ENCODE measurements around the gene MCTP2. TPM values are rescaled to one million over a fixed set of nuclear protein-coding genes. Genes with fewer than 3 reads are reported as not detected.

Gene MCTP2
- total RNA-seq, 1 donor from 2014 or later, result 54.2 TPM

GRCh38 chr15:94279736-94280135, 48.4 kb downstream of the MCTP2 start:
- ATAC-seq (ENCODE audit: low read depth), result no peak
- TF ChIP-seq, protein P1, sequence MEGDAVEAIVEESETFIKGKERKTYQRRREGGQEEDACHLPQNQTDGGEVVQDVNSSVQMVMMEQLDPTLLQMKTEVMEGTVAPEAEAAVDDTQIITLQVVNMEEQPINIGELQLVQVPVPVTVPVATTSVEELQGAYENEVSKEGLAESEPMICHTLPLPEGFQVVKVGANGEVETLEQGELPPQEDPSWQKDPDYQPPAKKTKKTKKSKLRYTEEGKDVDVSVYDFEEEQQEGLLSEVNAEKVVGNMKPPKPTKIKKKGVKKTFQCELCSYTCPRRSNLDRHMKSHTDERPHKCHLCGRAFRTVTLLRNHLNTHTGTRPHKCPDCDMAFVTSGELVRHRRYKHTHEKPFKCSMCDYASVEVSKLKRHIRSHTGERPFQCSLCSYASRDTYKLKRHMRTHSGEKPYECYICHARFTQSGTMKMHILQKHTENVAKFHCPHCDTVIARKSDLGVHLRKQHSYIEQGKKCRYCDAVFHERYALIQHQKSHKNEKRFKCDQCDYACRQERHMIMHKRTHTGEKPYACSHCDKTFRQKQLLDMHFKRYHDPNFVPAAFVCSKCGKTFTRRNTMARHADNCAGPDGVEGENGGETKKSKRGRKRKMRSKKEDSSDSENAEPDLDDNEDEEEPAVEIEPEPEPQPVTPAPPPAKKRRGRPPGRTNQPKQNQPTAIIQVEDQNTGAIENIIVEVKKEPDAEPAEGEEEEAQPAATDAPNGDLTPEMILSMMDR (IDR thresholded peaks at IDR 0.05), result no peak
- Mint-ChIP-seq H3K36me3 (ENCODE audit: low read depth) (peaks cover 33% of the 10 kb centered on the region), H3K9me3 (peaks cover 12% of the 10 kb centered on the region), H3K4me3 (peak overlapping the region; percentile 39), H3K4me1 (peaks cover 64% of the 10 kb centered on the region), H3K27ac (peak overlapping the region; percentile 20), H3K27me3 (no peaks in the 10 kb centered on the region)
- intact Hi-C loops (cut with micrococcal nuclease), result loop anchor here (1.0 kb wide), 1 partner anchor 8 kb away; no protein-coding TSS in a partner anchor
- ChIA-PET CTCF (no interaction called here), POLR2A (interaction anchor here (0.7 kb wide), 1 partner anchor 50 kb away, joined by 3 read pairs; no protein-coding TSS in a partner anchor)
- DNase-seq, result no peak

DNA sequence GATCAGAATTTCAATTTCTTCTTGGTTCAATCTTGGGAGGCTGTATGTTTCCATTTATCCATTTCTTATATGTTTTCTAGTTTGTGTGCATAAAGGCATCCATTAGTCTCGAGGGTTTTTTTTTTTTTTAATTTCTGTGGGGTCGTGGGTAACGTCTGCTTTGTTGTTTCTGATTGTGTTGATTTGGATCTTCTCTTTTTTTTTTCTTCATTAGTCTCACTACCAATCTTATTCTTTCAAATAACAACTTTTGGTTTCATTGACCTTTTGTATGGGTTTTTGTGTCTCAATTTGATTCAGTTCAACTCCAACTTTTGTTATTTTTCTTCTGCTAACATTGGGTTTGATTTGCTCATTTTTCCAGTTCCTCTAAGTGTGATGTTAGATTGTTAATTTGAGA, 48.9 kb downstream of the MCTP2 start:
- H3K4me1 Mint-ChIP-seq, result peaks cover 68% of the 10 kb centered on the region
- peak overlapping the region; percentile 20 for H3K27ac Mint-ChIP-seq
- POLR2A ChIA-PET, result no interaction called here
- CTCF ChIA-PET, result no interaction called here
- intact Hi-C loops (cut with micrococcal nuclease), result no loop called here
- TF ChIP-seq, protein P1 (IDR thresholded peaks at IDR 0.05), result no peak
- H3K9me3 Mint-ChIP-seq, result peaks cover 11% of the 10 kb centered on the region
- H3K36me3 Mint-ChIP-seq (ENCODE audit: low read depth), result peaks cover 33% of the 10 kb centered on the region
- H3K4me3 Mint-ChIP-seq, result peak overlapping the region; percentile 56
- H3K27me3 Mint-ChIP-seq, result no peaks in the 10 kb centered on the region
- DNase-seq (no peak), ATAC-seq (ENCODE audit: low read depth) (no peak)

DNA sequence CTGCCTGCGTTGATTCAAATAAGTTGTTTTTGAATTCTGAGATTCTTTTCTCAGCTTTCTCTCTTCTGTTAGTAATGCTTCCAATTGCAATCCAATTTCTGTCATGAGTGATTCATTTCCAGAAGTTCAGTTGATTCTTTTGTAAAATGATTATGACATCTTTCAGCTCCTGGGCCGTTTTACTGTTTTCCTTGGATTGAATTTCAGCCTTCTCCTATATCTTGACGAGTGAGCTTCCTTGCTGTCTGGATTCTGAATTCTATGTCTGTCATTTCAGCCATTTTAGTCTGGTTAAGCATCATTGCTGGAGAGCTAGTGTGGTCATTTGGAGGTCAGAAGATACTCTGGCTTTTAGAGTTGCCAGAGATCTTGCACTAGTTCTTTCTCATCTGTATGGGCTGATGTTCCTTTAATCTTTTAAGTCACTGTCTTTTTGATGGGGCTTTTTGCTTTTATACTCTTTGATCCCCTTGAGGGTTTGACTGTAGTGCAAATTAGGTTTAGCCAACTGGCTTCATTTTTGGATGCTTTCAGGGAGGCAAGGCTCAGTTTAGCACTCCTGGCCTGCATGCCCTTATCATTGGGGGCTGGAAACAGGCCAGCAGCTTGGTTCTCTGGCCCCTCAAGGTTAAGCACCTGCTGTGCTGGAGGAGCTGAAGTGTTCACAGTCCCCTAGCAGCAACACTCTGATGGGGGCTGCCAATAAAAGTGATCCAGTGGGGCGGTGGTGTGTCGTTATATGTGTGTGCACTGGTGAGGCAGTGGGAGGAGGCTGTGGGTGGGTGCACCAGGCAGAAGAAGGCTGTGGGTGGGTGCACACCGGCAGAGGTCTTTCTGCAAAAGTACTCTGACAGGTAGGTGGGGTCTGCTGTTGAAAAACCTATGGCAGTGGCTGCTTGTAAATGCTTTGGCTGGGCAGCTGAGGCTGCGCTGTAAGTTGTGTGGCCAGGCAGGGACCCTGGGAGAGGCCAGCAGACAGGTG, 51.2 kb downstream of the MCTP2 start:
- DNase-seq (no peak), ATAC-seq (ENCODE audit: low read depth) (no peak)
- H3K27me3 Mint-ChIP-seq, result no peaks in the 10 kb centered on the region
- TF ChIP-seq, protein P1 (IDR thresholded peaks at IDR 0.05), result no peak
- H3K9me3 Mint-ChIP-seq, result peaks cover 11% of the 10 kb centered on the region
- peak overlapping the region; percentile 42 for H3K27ac Mint-ChIP-seq
- no peak overlapping the region for H3K4me3 Mint-ChIP-seq
- peaks cover 36% of the 10 kb centered on the region for H3K36me3 Mint-ChIP-seq (ENCODE audit: low read depth)
- peaks cover 86% of the 10 kb centered on the region for H3K4me1 Mint-ChIP-seq
- POLR2A ChIA-PET, result interaction anchor here (1.4 to 2.0 kb wide), 4 partner anchors 19 to 51 kb away, joined by 3 to 6 read pairs (median 4); partner anchors contain the start of gene MCTP2
- intact Hi-C loops (cut with micrococcal nuclease), result no loop called here
- CTCF ChIA-PET, result no interaction called here

- Mint-ChIP-seq H3K4me1 (peaks cover 87% of the 10 kb centered on the region), H3K4me3 (peak overlapping the region; percentile 47), H3K9me3 (peaks cover 6% of the 10 kb centered on the region), H3K27me3 (no peaks in the 10 kb centered on the region), H3K27ac (peak overlapping the region; percentile 92), H3K36me3 (ENCODE audit: low read depth) (peaks cover 20% of the 10 kb centered on the region)
- intact Hi-C loops (cut with micrococcal nuclease), result loop anchor here (2.0 kb wide), 2 partner anchors 14 to 38 kb away; no protein-coding TSS in a partner anchor
- ATAC-seq (ENCODE audit: low read depth), result no peak
- POLR2A ChIA-PET, result interaction anchor here (0.6 to 5.7 kb wide), 7 partner anchors 11 to 1454 kb away, joined by 3 to 63 read pairs (median 17); partner anchors contain the start of gene MCTP2
- TF ChIP-seq, protein P1 (IDR thresholded peaks at IDR 0.05), result no peak
- CTCF ChIA-PET, result interaction anchor here (0.9 to 8.0 kb wide), 4 partner anchors 23 to 122 kb away, joined by 3 to 43 read pairs (median 16); partner anchors contain the start of gene MCTP2
- no peak for DNase-seq
Observed at GRCh38 chr15:94286583-94286982, 55.2 kb downstream of the MCTP2 start.

Measured in activated B cell treated with CpG ODN at 0.5 μM for 24 hours (primary cell).